Stimulated activated CD8-positive, alpha-beta memory T cell treated with anti-CD3 and anti-CD28 coated beads, Interleukin-15, amount 100 ng/mL, for 48 hours (primary cell): ENCODE results near the gene TIGAR.

Experiments
- DNase-seq, 2 donors: peaks; one replicate each; pipeline ENCODE4 v3.0.0-alpha.2; 2020; ENCODE audit warnings: low read depth in 2 of 2

Gene TIGAR

GRCh38 chr12:4282892-4283511 is 38.0 kb upstream of the TIGAR start:
- DNase-seq, result no peak

DNA sequence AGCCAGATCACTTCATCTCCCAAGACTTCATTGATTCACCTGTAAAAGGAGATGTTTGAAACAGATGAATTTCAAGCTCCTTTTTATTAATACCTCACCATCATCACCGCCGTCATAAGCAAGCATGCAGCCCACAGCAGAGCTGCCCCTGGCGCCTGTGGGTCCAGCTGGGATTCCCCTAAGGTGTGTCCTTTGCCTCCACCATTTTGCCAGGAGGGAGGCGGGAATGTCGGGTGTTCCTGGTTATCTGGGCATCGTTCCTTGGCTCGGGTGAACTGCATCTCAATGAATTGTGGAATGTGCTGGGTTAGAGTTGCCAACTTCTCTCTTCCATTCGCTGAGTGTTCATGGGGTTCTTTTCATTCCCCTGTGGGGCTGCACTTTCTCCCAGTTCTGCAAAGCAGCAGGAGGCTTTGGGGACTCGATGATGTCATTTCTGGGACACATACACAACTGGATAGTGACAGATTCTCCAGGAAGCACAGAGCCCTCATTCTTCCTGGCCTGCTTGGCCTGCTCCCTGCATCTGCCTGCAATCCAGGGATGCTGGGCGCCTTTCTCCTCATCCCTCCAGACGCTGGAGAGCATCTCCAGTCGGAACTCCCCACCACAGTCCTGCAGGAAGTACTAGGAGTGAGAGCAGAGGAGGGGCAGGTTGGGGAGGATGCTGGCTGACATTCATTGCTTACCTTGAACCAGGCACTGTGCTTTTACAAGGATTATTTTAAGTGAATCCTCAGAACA is 37.3 kb upstream of the TIGAR start:
- DNase-seq, result no peak

DNA sequence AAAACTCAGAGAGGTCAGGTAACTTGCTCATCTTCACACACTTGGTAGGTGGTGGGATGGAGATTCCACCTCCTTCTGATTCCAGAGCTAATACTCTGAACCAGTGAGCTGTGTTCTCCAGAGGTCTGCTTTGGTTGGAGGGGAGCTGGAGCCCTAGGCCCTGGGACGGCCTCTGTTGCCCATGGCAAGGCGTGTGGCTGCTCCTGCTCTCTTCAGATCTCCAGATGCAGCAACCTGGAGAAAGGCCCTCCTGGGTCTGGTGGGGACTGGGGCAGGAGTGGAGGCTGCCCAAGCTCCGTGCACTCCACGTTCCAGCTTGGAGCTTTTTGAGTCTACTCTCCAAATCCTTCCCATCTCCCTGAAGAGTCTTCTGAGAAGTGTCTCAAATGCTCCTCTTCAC is 36.7 kb upstream of the TIGAR start:
- DNase-seq, result no peak

- no peak for DNase-seq
Measured at GRCh38 chr12:4285070-4285469, 35.9 kb upstream of the TIGAR start.

- no peak for DNase-seq
Measured at GRCh38 chr12:4286228-4286627, 34.8 kb upstream of the TIGAR start.

DNA sequence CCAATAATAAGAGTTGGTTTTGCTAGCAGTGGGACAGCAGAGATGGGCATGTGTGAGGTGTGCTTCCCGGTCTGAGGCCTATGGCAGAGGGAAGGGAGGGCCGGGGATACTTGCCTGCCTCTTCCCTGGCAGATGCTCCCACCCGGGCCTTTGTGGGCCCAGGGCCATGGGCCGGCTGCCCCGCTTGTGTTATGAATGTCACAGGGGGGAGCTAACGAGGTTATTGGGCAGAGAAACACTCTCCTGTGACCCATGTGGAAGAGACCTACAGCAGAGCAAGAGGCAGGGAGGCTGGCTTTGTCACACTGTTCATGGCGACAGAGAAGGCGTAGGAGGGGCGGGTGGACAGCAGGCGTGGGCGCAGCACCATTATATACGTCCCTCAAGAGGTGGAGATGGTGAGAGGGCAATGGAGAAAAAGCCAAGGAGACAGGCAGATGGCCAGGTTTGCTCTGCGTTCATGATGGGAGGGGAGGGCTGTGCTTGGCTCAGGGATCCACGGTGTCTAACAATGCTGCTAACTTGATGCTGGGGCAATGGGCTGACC is 34.2 kb upstream of the TIGAR start:
- no peak for DNase-seq

DNA sequence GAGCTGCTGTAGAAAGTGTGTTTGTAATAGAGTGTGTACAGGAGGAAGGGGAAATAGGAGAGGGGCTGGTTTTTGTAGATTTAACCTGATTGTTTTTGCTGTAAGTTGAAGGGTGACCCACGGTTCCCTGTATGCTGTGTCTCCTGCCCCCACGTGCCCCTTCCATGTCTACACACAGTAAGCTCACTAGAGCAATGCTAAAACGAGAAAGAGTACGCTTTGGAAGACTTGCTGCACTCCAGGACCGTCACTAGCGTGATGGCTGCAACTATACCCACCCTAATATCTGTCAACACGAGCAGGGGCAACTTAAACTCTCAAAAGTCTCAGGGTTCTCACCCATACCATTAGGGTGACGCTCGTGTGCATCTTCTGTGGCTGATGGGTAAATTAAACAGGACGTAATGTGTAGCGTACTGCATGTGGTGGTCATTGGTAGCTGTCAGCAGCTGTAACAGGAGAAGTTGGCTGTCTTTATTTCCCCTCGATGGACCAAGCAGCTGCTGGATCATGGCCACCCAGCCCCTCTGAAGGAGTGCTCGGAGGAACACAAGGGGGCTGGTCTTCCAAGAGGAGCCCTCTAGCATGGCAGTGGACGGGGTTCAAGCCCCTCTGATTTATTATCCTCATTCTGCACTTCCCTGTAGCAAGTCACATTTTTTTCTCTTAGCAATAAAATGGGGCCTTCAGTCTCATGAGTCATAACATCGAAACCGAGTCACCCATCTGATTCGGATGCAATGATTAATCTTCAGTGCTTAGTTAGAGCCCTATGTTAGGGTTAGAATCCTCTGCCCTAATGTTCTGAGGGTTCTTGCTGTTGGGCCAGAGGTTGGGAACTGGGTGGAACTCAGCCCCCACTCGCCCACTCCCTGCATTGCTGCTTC is 33.4 kb upstream of the TIGAR start:
- DNase-seq, result no peak

GRCh38 chr12:4288296-4289131 is 32.5 kb upstream of the TIGAR start:
- no peak for DNase-seq

GRCh38 chr12:4289231-4289878 is 31.7 kb upstream of the TIGAR start:
- no peak for DNase-seq

- DNase-seq, result no peak
Measured at GRCh38 chr12:4289998-4290790, 30.8 kb upstream of the TIGAR start.

- no peak for DNase-seq
Measured at GRCh38 chr12:4292341-4293073, 28.5 kb upstream of the TIGAR start.

- DNase-seq, result no peak
Measured at GRCh38 chr12:4293299-4293965, 27.6 kb upstream of the TIGAR start.

- no peak for DNase-seq
Measured at GRCh38 chr12:4293966-4294505, 27.0 kb upstream of the TIGAR start.

DNA sequence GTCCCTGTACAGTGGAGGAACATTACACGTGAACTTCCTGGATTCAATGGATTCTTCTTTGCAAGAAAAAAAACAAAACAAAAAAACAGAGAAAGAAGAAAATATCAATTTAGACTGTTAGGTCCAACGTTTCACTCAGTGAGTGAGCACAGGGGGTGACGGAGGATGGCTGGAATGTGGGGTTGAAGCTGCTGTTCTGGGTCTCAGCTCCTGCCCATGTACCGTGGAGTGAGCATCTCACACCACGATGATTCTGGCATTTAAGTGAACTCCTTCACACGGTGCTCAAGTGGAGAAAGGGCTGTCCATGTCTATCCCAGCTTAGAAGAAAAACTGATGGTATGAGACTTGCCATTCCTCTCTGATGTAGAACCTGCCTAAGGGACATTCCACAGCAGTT is 24.3 kb upstream of the TIGAR start:
- DNase-seq, result no peak

DNA sequence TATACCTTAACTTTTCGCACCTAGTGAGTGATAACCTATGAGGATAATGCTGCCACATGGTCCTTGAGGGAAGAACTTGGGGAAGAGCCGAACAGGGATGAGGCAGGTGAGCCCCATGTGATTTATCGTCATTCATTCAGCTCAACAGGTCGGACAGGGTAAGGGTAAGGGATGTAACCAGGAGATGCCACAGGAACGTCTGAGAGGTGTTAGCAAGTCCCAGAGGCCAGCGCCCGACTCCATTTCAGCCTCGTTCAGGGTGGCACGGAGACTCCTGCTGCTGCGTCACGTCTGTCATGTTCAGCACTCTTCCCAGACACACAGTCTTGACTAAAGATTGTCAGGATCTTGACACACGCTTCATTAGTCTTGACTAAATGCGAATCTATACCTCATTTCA is 23.4 kb upstream of the TIGAR start:
- DNase-seq, result no peak

GRCh38 chr12:4300883-4301282 is 20.1 kb upstream of the TIGAR start:
- DNase-seq, result no peak

- no peak for DNase-seq
Measured at GRCh38 chr12:4301932-4302501, 19.0 kb upstream of the TIGAR start.

GRCh38 chr12:4302881-4303280 is 18.1 kb upstream of the TIGAR start:
- DNase-seq, result no peak
